Stimulated activated CD8-positive, alpha-beta memory T cell treated with anti-CD3 and anti-CD28 coated beads, Interleukin-15, amount 100 ng/mL, for 1 hour (primary cell): ENCODE measurements around the gene NSRP1.
"Not testable (repeated sequence)": the region's sequence is repeated elsewhere in the genome, so short reads cannot be mapped to it uniquely, and the experiment has no call there.

Experiments used
- DNase-seq: peaks from one replicate; pipeline ENCODE4 v3.0.0-alpha.2; 2020; ENCODE audit warnings: low read depth

The NSRP1 gene

GRCh38 chr17:30186761-30187160 lies 70.1 kb downstream of the NSRP1 start:
- DNase-seq: no peak

GRCh38 chr17:30187573-30187972 lies 71.0 kb downstream of the NSRP1 start:
- no peak for DNase-seq

GRCh38 chr17:30188211-30188939 lies 71.8 kb downstream of the NSRP1 start:
- DNase-seq: no peak

GRCh38 chr17:30191072-30191471 lies 74.5 kb downstream of the NSRP1 start:
- DNase-seq: no peak

GRCh38 chr17:30196504-30196903 lies 79.9 kb downstream of the NSRP1 start:
- no peak for DNase-seq

GRCh38 chr17:30197416-30197815 lies 80.8 kb downstream of the NSRP1 start:
- DNase-seq: no peak

- no peak for DNase-seq
These were observed 83.0 kb downstream of the NSRP1 start for GRCh38 chr17:30199600-30199999.

- no peak for DNase-seq
These were observed 83.5 kb downstream of the NSRP1 start for GRCh38 chr17:30200106-30200505.

GRCh38 chr17:30200656-30201055 lies 84.0 kb downstream of the NSRP1 start:
- not testable (repeated sequence) for DNase-seq

- DNase-seq: no peak
These were observed 86.9 kb downstream of the NSRP1 start for GRCh38 chr17:30203471-30203981.

GRCh38 chr17:30207655-30208054 lies 91.0 kb downstream of the NSRP1 start:
- DNase-seq: no peak

GRCh38 chr17:30208214-30208613 lies 91.6 kb downstream of the NSRP1 start:
- no peak for DNase-seq

- no peak for DNase-seq
These were observed 93.3 kb downstream of the NSRP1 start for GRCh38 chr17:30209930-30210329.

GRCh38 chr17:30210366-30210765 lies 93.8 kb downstream of the NSRP1 start:
- DNase-seq: no peak

- DNase-seq: no peak
These were observed 94.3 kb downstream of the NSRP1 start for GRCh38 chr17:30210901-30211300.

GRCh38 chr17:30211371-30211770 lies 94.8 kb downstream of the NSRP1 start:
- no peak for DNase-seq

GRCh38 chr17:30212750-30213149 lies 96.1 kb downstream of the NSRP1 start:
- no peak for DNase-seq

GRCh38 chr17:30217054-30217453 lies 100.4 kb downstream of the NSRP1 start:
- DNase-seq: no peak

- DNase-seq: no peak
These were observed 101.2 kb downstream of the NSRP1 start for GRCh38 chr17:30217746-30218245.

GRCh38 chr17:30218799-30219198 lies 102.2 kb downstream of the NSRP1 start:
- no peak for DNase-seq

GRCh38 chr17:30219315-30219714 lies 102.7 kb downstream of the NSRP1 start:
- DNase-seq: no peak

- no peak for DNase-seq
These were observed 103.2 kb downstream of the NSRP1 start for GRCh38 chr17:30219833-30220232.

- no peak for DNase-seq
These were observed 103.8 kb downstream of the NSRP1 start for GRCh38 chr17:30220414-30220813.

- DNase-seq: no peak
These were observed 104.7 kb downstream of the NSRP1 start for GRCh38 chr17:30221346-30221745.
